ENCODE measurements around the gene ZNRF2.
"Not testable (repeated sequence)": the region's sequence is repeated elsewhere in the genome, so short reads cannot be mapped to it uniquely, and the experiment has no call there.

The ZNRF2 gene

DNA sequence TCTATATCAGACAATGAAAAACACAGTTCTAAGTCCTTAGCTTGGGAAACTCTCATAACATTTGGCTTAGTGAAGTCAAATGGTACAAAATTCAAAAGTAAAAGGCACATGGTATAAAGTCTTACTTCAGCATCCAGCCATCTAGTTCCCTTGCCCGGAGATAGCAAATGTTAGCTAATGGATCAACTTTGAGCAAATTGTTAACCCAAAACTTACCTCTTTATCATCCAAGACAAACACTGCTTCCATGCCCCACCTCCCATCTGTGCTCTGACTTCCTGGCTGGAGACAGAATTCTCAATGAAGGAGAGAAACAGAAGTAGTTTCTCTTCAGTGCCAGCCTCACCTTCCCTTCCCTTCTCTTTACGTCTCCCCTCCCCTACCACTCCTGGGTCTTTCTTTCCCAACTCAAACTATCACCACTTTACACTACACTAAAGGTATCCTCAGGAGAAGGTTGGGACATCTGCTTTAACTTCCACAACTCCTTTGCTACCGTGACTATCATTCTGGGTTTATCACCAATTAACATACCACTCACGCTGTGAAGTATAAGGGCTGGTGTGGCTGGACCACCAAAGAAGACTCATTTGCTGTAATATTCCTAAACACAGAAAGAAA lies 21.2 kb upstream of the ZNRF2 start:
- DNase-seq = no peak

DNA sequence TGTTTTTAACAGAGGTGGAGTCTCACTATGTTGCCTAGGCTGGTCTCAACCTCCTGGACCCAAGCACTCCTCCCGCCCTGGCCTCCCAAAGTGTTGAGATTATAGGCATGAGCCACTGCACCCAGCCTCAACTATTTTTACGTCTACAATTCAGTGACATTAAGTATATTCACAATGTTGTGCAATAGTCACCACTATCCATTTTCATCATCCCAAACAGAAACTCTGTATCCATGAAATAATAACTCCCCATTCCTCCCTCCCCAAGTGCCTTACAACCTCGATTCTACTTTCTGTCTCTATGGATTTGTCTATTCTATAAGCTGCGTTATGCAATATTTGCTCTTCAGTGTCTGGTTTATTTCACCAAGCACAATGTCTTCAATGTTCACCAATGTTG lies 20.3 kb upstream of the ZNRF2 start:
- DNase-seq = no peak

DNA sequence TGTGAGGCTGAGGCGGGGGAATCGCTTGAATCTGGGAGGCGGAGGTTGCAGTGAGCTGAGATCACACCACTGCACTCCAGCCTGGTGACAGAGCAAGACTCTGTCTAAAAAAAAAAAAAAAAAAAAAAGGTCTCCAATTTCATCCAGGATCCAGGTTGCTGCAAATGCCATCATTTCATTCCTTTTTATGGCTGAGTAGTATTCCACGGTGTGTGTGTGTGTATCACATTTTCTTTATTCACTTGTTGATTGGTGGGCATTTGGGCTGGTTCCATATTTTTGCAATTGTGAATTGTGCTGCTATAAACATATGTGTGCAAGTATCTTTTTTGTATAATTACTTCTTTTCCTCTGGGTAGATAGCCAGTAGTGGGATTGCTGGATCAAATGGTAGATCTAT lies 19.2 kb upstream of the ZNRF2 start:
- DNase-seq = not testable (repeated sequence)

DNA sequence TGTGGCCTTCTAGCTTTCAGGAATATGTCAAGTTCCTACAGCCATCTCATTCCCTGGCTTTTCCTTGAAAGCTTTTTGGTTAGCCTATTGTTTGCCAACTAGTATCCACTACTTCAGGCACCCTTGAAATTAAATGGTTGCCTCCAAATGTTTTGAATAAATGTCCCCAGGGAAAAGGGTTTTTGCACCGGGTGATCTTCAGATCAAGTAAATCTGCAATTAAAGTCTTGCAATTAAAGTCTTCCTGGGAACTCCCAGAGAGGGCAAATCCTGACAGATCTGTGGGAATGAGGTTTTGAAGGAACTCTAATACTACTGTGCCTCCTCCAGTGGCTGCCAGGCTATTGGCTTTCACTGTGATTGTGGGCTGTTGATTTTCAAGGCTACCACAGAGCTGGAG lies 17.7 kb upstream of the ZNRF2 start:
- DNase-seq = no peak

DNA sequence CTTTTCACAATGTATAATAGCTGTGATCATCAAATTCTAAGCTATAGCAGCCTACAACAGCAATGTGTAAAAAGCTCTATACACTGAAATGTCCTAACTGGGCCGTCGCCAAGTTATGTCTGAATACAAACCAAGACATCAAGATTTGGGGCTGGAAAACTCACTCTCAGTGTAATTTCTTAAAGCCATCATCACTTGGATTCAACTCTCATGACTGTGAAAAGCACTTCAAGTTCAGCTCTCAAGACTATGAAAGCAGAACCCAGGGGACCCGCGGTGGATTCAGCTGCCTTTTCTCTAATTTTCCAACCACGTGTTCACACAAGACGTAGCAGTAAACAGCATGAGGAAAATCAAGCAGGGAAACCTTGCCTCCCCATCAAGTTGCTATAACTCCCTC lies 15.8 kb upstream of the ZNRF2 start:
- no peak for DNase-seq

DNA sequence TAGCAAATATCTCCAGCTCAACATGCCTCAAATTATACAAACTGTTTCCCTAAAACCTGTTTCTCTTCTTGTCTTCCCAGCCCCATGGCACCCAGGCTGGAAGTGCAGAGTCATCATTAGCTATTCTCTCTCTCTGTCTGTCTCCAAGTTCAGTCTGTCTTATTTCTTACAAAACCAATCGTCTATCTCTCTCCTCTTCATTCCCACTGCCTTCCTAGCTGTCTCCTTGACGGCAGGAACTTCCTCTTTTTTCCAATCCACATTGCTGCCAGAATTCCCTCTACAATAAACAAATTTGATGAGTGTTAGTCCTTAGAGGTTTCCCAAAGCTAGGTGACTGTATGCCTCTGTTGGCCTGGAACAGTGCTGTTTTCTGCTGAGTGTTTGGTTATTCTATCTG lies 14.9 kb upstream of the ZNRF2 start:
- DNase-seq = no peak

DNA sequence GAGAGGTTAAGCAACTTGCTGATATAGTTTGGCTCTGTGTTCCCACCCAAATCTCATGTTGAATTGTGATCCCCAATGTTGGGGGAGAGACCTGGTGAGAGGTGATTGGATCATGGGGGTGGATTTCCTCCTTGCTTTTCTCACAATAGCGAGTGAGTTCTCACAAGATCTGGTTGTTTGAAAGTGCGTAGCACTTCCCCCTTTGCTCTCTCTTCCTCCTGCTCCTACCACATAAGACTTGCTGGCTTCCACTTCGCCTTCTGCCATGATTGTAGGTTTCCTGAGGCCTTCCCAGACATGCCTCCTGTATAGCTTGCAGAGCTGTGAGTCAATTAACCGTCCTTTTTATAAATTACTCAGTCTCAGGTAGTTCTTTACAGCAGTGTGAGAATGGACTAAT lies 13.5 kb upstream of the ZNRF2 start:
- no peak for DNase-seq

DNA sequence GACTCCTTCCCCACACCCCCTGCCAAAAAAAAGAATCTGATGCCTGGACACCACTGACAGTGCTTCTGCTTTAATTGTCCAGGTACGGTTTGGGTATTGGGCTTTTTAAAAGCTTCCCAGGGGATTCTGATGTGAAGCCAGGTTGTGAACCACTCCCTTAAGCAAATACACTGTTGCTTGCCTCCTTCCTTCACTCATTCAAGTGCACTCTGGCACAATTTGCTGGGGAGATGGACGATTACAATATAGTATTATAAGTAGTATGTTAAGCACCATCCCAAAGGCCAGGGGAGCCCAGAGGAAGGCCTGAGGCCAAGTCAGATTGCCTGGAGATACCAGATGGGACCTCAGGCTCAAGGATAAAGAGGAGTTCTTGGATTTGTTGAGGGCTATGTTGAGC lies 12.3 kb upstream of the ZNRF2 start:
- DNase-seq = no peak

DNA sequence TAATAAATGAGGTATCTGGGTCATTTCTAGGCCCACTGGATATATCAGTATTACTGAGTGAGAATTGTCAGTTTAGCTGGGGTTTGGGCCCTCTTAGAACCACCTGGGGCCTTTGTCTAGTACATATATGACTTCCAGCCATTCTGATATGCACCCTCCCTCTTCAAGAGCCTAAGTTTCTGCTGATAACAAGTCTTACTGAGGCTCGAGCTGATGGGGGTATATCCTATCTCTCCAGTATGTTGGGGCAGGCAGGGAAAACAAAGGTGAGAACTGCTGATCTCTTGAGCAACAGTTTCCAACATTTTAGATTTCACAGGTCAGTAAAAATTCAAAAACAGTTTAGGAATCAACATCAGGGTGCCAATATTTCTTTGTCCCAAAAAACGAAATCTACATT lies 10.8 kb upstream of the ZNRF2 start:
- no peak for DNase-seq

DNA sequence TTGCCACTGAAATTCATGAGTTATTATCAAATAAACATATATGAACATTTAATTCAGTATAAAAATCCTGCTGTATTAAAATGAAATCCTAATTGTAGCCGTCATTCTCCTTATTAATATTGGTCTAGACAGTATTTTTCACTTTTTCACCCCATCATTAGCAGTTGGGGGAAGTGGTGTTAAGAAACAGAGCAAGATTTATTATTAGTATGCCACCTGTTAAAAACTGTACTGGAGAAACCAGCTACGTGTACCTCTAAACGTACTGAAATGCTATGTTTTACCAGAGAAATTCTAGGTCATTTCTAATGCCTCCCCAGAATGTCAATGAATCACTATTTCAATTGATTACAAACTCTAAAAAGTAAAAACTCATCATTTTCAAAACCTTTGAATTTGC lies 9.8 kb upstream of the ZNRF2 start:
- no peak for DNase-seq

DNA sequence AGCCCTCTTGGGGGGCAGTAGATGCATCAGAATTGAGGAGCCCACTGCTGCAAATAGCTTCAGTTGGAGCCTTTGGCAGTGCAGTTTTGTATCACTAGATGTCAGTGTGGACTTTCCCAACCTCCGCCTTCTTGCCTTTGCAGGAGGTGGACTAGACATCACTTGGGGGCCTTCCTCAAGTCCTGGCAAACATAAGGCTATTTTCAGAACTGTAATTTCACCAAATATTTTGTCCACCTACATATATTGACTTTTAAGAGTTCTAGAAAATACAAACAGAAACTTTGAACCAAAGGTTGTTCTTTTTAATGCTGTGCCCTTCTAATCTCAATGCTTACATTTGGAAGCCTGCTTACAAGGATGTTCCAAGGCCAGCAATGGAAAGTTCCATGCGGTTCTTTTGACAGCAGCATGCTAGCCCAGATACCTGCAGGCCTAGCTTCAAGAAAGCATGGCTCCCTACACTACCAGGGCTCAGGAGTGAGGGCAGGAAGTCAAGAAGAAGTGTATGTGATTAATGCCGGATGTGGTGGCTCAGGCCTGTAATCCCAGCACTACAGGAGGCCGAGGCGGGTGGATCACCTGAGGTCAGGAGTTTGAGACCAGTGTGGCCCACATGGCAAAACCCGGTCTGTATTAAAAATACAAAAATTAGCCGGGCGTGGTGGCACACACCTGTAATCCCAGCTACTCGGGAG lies 8.0 kb upstream of the ZNRF2 start:
- DNase-seq = peak; percentile 63

DNA sequence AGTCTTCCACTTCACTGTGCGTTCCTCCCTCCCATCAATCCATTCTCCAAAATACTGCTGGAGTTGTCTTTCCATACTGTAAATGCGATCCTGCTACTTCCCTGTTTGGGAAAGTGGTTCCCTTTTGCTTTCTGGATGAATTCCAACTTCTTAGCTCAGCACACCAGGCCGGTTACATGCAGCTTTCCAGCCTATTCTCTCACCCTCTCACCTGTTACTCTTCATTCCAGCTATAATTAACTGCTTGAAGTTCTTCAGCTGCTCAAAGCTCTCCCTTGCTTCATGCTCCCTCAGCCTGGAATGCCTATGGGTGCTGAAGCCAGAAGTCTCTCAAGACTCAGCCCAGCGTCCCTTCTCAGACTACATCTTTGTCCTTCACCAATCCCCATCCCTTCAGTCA lies 6.0 kb upstream of the ZNRF2 start:
- DNase-seq = no peak

DNA sequence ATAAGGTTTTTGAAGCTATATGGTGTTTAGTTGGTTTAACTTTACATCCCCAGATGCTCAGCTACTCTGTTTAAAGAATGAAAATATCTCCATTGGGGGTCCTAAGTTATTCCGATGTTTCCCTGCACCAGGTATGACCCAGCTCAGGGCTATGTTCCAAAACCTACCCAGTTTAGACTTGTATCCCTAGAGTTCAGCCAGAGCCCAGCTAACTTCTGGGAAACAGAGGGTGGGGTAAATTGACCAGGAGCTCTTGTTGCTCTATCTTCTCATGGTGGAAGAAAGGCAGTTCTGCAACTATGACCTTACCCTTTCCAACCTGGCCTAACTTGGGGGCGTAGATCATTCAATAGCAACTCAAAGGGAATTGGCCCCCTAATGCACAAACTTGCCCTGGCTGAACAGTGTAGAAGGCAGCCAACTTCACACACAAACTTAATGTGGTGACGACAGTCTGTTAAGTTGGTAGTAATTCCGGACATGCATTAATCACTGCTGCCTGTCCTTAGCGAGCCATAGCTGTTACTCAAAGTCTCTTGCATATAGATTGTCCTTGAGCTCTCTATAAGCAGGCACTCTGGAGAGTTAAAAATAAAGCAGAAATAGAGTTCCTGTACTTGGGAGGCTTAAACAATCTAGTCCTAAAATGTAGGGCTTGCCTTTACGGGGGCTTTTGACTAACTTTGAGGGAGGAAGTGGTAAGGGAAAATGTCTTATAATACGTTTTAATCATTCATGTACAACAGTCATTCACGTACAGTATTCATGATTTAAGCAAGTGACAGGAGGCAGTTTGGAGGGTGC lies 5.3 kb upstream of the ZNRF2 start:
- DNase-seq = no peak

DNA sequence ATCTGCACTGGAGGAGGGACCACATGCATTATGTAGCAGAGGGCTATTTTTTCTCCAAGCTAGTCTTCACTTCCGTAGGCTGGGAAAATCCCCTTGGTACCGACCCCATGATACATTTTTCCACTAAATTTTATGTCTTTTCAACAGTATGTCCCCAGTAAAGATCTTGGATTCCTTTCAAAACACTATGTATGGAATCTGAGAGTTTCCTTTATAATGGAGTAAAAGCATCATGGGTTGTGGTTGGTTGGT lies 4.8 kb upstream of the ZNRF2 start:
- DNase-seq = no peak

DNA sequence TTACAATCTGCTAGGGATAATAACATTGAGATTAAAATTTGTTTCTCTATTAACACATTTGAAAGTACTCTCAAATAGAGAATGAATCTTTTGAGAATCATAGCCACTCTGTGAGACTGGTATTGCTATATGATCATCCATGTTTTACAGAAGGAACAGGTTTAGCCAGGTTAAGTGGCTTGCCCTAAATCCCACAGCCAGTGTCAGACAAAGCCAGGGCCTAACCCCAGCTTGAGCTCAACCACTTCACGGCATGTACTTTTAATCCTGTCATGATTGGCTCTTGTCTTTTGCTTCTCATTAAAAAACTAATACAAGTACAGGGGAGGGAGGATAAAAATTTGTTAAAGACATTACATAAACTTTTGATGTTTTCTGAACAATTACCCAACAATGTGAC lies 3.8 kb upstream of the ZNRF2 start:
- DNase-seq = no peak

DNA sequence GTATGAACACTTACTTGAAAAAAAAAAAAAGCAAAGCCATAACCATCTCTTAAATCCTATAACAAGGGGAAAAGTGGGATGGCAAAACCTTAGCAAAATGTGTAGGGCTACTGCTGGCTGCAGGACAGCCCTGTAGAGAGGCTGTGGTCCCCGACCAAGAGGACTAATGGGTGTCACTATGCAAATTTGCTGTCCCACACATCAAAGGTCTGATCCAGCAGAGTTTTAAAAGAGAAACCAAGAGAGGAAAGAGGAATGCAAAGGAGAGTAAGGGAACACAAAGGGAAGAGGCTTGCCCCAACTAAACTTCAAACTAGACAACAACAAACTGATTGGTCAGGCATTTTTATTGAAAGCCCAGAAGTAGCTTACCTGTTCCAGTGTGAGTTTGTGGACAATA lies 3.1 kb upstream of the ZNRF2 start:
- no peak for DNase-seq

DNA sequence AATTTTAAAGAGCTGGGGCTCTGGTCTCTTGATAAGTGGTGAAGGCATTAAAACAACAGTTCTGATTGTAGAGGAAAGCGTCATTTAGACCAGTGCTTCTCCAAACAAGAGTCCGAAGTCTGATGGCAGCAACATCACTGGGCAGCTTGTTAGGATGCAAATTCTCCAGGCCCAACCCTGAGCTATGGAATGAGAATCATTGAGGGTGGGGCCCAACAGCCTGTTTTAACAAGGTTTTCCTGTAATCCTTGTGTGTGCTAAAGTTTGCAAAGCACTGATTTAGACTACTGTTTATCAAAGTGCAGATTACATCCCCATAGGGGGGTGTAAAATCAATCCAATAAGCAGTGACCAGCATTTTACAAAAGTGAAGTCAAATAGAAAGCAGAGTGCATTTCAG lies 2.6 kb upstream of the ZNRF2 start:
- no peak for DNase-seq

DNA sequence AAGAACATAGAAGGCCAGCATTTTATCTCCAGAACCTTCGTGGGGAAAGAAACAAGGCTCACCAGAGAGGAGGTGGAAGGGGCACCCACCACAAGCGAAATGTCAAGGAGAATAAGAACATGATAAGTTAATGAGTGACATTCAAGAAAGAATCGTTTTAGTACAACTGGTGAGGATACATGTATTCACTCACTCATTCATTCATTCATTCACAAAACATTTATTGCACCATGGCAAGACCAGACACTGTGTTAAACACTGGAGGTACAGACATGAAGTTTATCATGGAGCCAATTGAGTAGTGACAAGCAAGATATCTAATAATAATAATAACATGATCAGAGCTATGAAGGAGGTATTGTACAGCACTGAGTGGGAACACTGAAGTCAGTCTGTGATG lies 1.7 kb upstream of the ZNRF2 start:
- DNase-seq = no peak

DNA sequence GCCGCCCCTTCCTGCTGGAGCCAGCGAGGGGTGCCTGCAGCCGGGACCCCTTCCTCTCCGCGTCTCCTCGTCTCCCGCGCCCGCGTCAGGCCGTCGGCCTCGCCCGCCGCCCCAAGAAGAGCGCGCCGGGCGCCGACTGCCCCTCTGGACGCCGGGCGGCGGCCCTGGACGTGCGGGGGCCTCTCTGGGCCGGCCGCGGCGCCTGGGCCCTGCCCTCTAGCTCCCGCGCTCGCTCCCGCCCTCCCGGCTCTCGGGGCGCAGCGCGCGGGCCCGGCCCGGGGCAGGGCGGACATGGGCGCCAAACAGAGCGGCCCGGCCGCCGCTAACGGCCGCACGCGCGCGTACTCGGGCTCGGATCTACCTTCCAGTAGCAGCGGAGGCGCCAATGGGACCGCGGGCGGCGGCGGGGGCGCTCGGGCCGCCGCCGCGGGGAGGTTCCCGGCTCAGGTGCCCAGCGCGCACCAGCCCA lies 704 bp downstream of the ZNRF2 start:
- DNase-seq = peak; percentile 47

DNA sequence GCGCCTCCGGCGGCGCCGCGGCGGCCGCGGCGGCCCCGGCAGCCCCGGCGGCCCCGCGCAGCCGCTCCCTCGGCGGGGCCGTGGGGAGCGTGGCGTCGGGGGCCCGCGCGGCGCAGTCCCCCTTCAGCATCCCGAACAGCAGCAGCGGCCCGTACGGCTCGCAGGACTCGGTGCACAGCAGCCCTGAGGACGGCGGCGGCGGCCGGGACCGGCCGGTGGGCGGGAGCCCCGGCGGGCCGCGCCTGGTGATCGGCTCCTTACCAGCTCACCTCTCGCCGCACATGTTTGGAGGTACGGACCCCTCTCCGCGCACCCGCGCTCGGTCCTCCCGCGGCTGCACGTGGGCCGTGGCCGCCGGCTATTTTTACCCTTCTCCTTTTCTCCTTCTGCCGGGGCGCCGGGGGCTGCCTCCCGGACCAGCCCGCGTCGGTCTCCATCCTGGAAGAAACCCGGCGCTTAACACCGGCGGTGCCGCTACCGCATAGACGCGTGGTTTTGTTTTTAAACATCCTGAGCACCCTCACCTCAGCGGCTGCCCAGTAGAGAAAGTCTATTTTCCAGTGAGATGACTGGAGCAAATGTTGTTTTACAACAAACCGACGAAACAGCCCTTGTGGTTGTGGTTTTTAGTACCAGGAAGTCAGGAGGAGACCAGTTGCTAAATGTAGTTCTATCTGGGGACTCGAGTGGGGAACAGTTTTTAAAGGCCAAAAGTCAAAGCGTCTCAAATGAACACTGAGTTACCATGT lies 1.3 kb downstream of the ZNRF2 start:
- DNase-seq = peak; percentile 70

DNA sequence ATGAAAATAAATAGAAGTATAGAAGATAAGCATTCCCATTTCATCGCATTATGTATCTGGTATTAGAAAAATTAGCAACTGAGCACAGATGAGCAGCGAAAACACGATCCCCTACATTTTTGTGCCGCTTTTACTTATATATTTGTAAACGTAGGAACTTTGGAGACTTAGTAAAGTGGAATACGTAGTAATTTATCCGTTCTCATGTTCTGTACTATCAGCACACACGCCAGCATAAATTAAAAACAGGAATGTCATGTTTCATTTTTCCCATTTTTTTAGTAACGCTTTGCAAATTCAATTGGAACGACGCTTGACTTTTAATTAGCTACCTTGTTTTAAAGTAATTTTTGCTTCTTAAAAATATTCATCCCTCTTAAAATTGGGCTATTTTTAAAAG lies 2.4 kb downstream of the ZNRF2 start:
- no peak for DNase-seq

DNA sequence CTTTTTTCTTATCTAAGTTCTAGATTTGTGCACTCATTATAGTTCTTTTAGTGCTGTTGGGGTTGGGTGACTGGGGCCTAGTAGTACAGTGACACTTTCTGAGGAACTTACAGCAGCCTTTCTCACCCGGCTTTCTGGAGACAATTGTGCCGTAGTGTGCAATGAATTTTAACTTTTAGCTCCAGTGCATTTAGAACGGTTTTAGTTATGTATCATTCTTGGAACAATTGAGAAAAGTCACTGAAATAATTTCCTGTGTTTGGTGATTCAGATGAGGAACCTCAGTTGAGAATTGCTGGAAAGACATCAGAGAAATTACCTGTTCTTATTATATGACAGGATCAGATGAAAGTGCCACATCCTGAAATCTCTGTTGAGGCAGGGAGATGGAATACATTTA lies 3.2 kb downstream of the ZNRF2 start:
- not testable (repeated sequence) for DNase-seq

DNA sequence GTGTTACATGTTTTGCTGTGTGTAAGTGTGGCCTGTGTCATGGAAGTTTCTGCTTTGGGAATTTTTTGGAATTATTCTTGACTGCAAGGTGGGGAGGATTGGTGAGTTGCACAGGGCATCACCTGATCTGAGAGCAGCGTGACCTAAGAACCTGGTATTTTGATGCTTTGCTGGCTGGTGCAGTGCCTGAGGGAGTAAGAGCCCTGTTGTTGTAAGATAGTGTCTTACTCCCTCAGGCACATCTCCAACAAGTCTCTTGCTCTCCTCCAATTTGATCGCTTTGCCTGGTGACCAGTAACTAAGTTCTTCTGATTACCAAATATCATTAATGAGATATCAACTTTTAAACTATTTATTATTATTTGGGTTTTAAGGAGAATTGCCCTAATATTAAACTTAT lies 5.2 kb downstream of the ZNRF2 start:
- DNase-seq = not testable (repeated sequence)

DNA sequence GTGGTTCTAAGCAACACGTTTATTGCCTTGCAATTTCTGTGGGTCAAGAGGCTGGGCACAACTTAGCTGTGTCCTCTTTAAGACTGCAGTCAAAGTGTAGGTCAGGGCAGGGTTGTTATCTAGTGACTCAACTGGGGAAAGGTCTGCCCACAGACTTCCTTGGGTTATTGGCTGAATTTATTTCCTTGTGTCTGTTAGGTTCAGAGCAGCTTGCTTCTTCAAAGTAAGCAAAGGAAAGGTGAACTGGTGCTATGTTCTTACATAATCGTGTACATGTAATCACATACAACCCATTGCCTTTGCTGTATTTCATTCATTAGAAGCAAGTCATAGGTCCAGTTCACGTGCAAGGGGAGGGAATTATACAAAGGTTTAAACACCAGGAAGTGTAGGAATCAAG lies 5.9 kb downstream of the ZNRF2 start:
- peak; percentile 18 for DNase-seq
